ENCODE results near the gene ATP12A. TPM values are rescaled to one million over a fixed set of nuclear protein-coding genes. Genes with fewer than 3 reads are reported as not detected.

Gene ATP12A
- total RNA-seq, 1 donor from 2014 or later: not detected

- Histone ChIP-seq H3K27ac (no peak overlapping the region), H3K4me1 (no peaks in the 10 kb centered on the region), H3K9me3 (no peaks in the 10 kb centered on the region), H3K36me3 (no peaks in the 10 kb centered on the region), H3K4me3 (no peak overlapping the region), H3K27me3 (no peaks in the 10 kb centered on the region)
- DNase-seq (ENCODE audit: low spot score in 2 of 2): no peak
- no peak for TF ChIP-seq CTCF (IDR thresholded peaks at IDR 0.05)
- intact Hi-C loops (cut with DNase I): no loop called here
Observed at GRCh38 chr13:24638096-24638495, 42.1 kb upstream of the ATP12A start.

GRCh38 chr13:24640752-24641151 lies 39.5 kb upstream of the ATP12A start:
- H3K27ac ChIP-seq: no peak overlapping the region
- no peak for TF ChIP-seq CTCF (IDR thresholded peaks at IDR 0.05)
- no peaks in the 10 kb centered on the region for H3K4me1 ChIP-seq
- H3K9me3 ChIP-seq: no peaks in the 10 kb centered on the region
- no peaks in the 10 kb centered on the region for H3K36me3 ChIP-seq
- no peaks in the 10 kb centered on the region for H3K27me3 ChIP-seq
- DNase-seq (ENCODE audit: low spot score in 2 of 2): no peak
- intact Hi-C loops (cut with DNase I): no loop called here
- H3K4me3 ChIP-seq: no peak overlapping the region

GRCh38 chr13:24642219-24642618 lies 38.0 kb upstream of the ATP12A start:
- DNase-seq (ENCODE audit: low spot score in 2 of 2): no peak
- intact Hi-C loops (cut with DNase I): no loop called here
- Histone ChIP-seq H3K36me3 (no peaks in the 10 kb centered on the region), H3K4me1 (no peaks in the 10 kb centered on the region), H3K4me3 (no peak overlapping the region), H3K27ac (no peak overlapping the region), H3K27me3 (no peaks in the 10 kb centered on the region), H3K9me3 (no peaks in the 10 kb centered on the region)
- TF ChIP-seq CTCF (IDR thresholded peaks at IDR 0.05): no peak

- no peak for DNase-seq (ENCODE audit: low spot score in 2 of 2)
- Histone ChIP-seq H3K27me3 (no peaks in the 10 kb centered on the region), H3K9me3 (no peaks in the 10 kb centered on the region), H3K36me3 (no peaks in the 10 kb centered on the region), H3K4me3 (no peak overlapping the region), H3K27ac (no peak overlapping the region), H3K4me1 (no peaks in the 10 kb centered on the region)
- TF ChIP-seq CTCF (IDR thresholded peaks at IDR 0.05): no peak
- intact Hi-C loops (cut with DNase I): no loop called here
Observed at GRCh38 chr13:24644036-24644435, 36.2 kb upstream of the ATP12A start.

GRCh38 chr13:24648271-24648670 lies 31.9 kb upstream of the ATP12A start:
- H3K27ac ChIP-seq: no peak overlapping the region
- H3K4me1 ChIP-seq: no peaks in the 10 kb centered on the region
- TF ChIP-seq CTCF (IDR thresholded peaks at IDR 0.05): no peak
- intact Hi-C loops (cut with DNase I): no loop called here
- DNase-seq (ENCODE audit: low spot score in 2 of 2): no peak
- H3K27me3 ChIP-seq: no peaks in the 10 kb centered on the region
- no peak overlapping the region for H3K4me3 ChIP-seq
- no peaks in the 10 kb centered on the region for H3K36me3 ChIP-seq
- no peaks in the 10 kb centered on the region for H3K9me3 ChIP-seq

- no peak for TF ChIP-seq CTCF (IDR thresholded peaks at IDR 0.05)
- DNase-seq (ENCODE audit: low spot score in 2 of 2): no peak
- intact Hi-C loops (cut with DNase I): no loop called here
- Histone ChIP-seq H3K27ac (no peak overlapping the region), H3K9me3 (no peaks in the 10 kb centered on the region), H3K36me3 (no peaks in the 10 kb centered on the region), H3K4me1 (no peaks in the 10 kb centered on the region), H3K27me3 (no peaks in the 10 kb centered on the region), H3K4me3 (no peak overlapping the region)
Observed at GRCh38 chr13:24648983-24649687, 31.1 kb upstream of the ATP12A start.

All from ascending aorta (tissue), 2 donors.